Ascending aorta (tissue), 2 donors: ENCODE measurements around the gene PRRT2. TPM values are rescaled to one million over a fixed set of nuclear protein-coding genes. Genes with fewer than 3 reads are reported as not detected.

Experiments
- DNase-seq, 2 donors: peaks; one replicate each; pipeline ENCODE4 v3.0.0-alpha.2; 2019; ENCODE audit warnings: low spot score in 2 of 2
- H3K27ac ChIP-seq, 2 donors: fragments of 200-600 bp; sonication (generic); one replicate each; pipeline ENCODE4 v1.5.1; 2016 to 2017; ENCODE audit warnings: mild to moderate bottlenecking in 1 of 2
- H3K27me3 ChIP-seq: fragments of 200-600 bp; sonication (generic); one replicate; pipeline ENCODE4 v1.5.1; 2017
- H3K36me3 ChIP-seq, 2 donors: fragments of 200-600 bp; sonication (generic); one replicate each; pipeline ENCODE4 v1.5.1; 2016
- H3K4me1 ChIP-seq, 2 donors: fragments of 200-600 bp; sonication (generic); one replicate each; pipeline ENCODE4 v1.5.1; 2016 to 2017; ENCODE audit warnings: mild to moderate bottlenecking in 1 of 2
- H3K4me3 ChIP-seq, 2 donors: fragments of 200-600 bp; sonication (generic); one replicate each; pipeline ENCODE4 v1.5.1; 2016 to 2017; ENCODE audit warnings: mild to moderate bottlenecking in 1 of 2
- H3K9me3 ChIP-seq, 2 donors: fragments of 200-600 bp; sonication (generic); one replicate each; pipeline ENCODE4 v1.5.1; 2016
- CTCF ChIP-seq, 3 experiments: fragments of 200-600 bp in 2 of 3; fragments of 450-650 bp in 1 of 3; sonication (generic) in 2 of 3; IDR thresholded peaks; one replicate each; pipeline ENCODE4 v1.5.1; 2016 to 2019; ENCODE audit warnings: antibody characterized with exemption in 3 of 3, mild to moderate bottlenecking in 1 of 3, moderate library complexity in 1 of 3
- intact Hi-C: fragments of 100-400 bp; cut with DNase I; formaldehyde crosslinking; loops from one replicate; pipeline ENCODE4 v1.15.1; 2023
- total RNA-seq: library from RNA; depleted of rRNA; stranded (reverse); fragments of >200 nt; gene quantifications from one replicate; pipeline ENCODE4 v1.1.0, GENCODE V29; 2016

Gene PRRT2
- total RNA-seq, result 5.0 TPM

DNA sequence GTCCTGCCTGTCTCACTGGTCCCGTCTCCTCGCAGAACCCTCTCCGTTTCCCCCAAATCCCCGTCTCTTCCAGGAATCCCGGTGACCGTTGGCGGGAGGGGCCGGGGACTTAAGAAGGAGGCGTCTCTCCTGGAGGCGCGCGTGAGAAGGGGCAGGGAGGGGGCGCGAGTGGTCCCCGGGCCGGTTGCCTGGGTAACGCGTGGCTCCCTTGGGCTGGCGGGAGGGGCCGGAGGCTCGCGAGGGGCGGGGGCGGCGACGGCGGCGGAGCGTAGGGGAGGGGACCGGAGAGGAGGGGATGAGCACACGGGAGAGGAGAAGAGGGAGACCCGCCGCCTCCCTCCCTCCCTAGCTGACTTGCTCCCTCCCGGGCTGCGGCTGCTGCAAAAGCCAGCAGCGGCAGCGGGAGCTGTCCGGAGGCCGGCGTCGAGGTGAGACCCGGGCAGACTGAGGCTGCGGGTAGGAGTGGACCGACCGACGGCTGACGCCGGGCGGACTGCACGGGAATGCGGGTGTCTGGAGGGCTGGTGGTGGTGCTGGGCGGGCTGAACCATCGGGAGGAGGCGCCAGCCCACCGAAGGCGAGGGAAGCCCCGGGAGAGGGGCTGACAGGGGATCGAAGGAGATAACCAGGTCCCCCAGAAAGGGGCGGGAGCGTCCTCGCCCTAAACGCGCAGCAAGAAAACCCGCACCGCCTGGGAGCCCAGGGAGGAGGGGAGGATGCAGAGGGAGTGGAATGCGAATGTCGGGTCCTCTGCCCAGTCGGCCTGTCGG, at the start of gene PRRT2:
TSS of gene PRRT2 (plus strand) at position 298 of the 770 bp plus-strand sequence. CDS start 862 bp downstream, outside the sequence.
- Histone ChIP-seq H3K27ac (peak within 1 kb of the TSS; percentile 88 to 94), H3K36me3 (peaks cover 14 to 19% of the 10 kb centered on the region in 2 donors), H3K27me3 (no peaks in the 10 kb centered on the region), H3K9me3 (no peaks in the 10 kb centered on the region), H3K4me3 (peak within 1 kb of the TSS; percentile 66 to 70), H3K4me1 (peaks cover 18 to 57% of the 10 kb centered on the region in 2 donors)
- no peak for TF ChIP-seq CTCF (IDR thresholded peaks at IDR 0.05)
- intact Hi-C loops, result loop anchor here (10.0 kb wide), 1 partner anchor 563 kb away; the partner anchor contains the start of genes MYL11 and TBC1D10B
- peak in 1 of 2 donors; percentile 89 for DNase-seq

- no peaks in the 10 kb centered on the region for H3K27me3 ChIP-seq
- DNase-seq, result no peak
- no peak for TF ChIP-seq CTCF (IDR thresholded peaks at IDR 0.05)
- intact Hi-C loops, result no loop called here
- H3K36me3 ChIP-seq, result no peaks in the 10 kb centered on the region
- no peaks in the 10 kb centered on the region for H3K9me3 ChIP-seq
- H3K4me1 ChIP-seq, result no peaks in the 10 kb centered on the region
- no peak overlapping the region for H3K4me3 ChIP-seq
- H3K27ac ChIP-seq, result no peak overlapping the region
Observed at GRCh38 chr16:29763326-29763725, 48.7 kb upstream of the PRRT2 start.

GRCh38 chr16:29765167-29766032, 46.6 kb upstream of the PRRT2 start:
- Histone ChIP-seq H3K4me3 (no peak overlapping the region), H3K27ac (no peak overlapping the region), H3K27me3 (no peaks in the 10 kb centered on the region), H3K9me3 (no peaks in the 10 kb centered on the region), H3K4me1 (no peaks in the 10 kb centered on the region), H3K36me3 (no peaks in the 10 kb centered on the region)
- TF ChIP-seq CTCF (IDR thresholded peaks at IDR 0.05), result no peak
- intact Hi-C loops, result no loop called here
- DNase-seq, result no peak

DNA sequence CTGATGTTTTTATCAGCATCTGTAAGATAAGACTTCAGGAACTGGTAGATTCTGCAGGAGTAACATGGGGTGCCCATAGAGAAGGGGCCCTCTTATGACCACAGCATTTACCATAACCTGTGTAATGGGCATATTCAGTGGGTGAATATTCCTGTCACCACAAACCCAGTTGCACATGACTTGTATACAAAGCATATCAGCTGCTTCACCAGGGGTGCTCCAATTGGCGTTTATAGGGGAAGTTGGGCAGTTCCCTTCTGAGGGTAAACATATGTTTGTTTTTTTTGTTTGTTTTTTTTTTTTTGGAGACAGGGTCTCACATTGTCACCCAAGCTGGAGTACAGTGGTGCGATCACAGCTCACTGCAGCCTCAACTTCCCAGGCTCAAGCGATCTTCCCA, 45.4 kb upstream of the PRRT2 start:
- Histone ChIP-seq H3K4me1 (no peaks in the 10 kb centered on the region), H3K36me3 (no peaks in the 10 kb centered on the region), H3K4me3 (no peak overlapping the region), H3K27ac (no peak overlapping the region), H3K27me3 (no peaks in the 10 kb centered on the region), H3K9me3 (no peaks in the 10 kb centered on the region)
- intact Hi-C loops, result no loop called here
- no peak for TF ChIP-seq CTCF (IDR thresholded peaks at IDR 0.05)
- DNase-seq, result no peak

DNA sequence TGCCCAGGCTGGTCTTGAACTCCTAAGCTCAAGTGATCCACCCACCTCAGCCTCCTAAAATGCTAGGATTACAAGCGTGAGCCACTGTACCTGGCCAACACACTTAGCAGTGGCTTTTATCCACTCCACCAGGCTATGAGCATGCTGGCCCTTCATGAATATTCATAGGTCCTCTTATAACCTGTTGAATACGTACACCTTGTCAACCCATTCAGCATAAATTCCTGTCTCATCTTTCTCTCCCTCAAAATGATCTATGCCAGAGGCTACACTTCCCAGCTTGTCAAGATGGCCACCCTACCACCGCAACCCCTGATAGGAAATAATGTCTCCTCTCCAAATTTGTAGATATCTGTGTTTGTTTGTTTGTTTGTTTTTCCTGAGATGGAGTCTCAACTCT, 44.9 kb upstream of the PRRT2 start:
- no peak for DNase-seq
- no peak for TF ChIP-seq CTCF (IDR thresholded peaks at IDR 0.05)
- intact Hi-C loops, result no loop called here

More for the DNA sequence above, 44.9 kb upstream of the PRRT2 start:
- no peaks in the 10 kb centered on the region for H3K9me3 ChIP-seq
- no peak overlapping the region for H3K4me3 ChIP-seq
- H3K4me1 ChIP-seq, result no peaks in the 10 kb centered on the region
- H3K27ac ChIP-seq, result no peak overlapping the region
- H3K36me3 ChIP-seq, result no peaks in the 10 kb centered on the region
- no peaks in the 10 kb centered on the region for H3K27me3 ChIP-seq
